Esophagus squamous epithelium (tissue), 4 donors: ENCODE measurements around the gene DENND11.

Source experiments
- POLR2A ChIP-seq, 4 donors: fragments of 450-650 bp; IDR thresholded peaks; one replicate each; pipeline ENCODE4 v1.6.1; 2017; ENCODE audit warnings: antibody characterized with exemption in 4 of 4, mild to moderate bottlenecking in 4 of 4, moderate library complexity in 3 of 4
- TF ChIP-seq, protein P1 (sequence below), 6 experiments: fragments of 450-650 bp in 4 of 6; fragments of 200-600 bp in 2 of 6; sonication (generic) in 2 of 6; IDR thresholded peaks; one replicate each; pipeline ENCODE4 v1.5.1; 2016 to 2019; ENCODE audit warnings: antibody characterized with exemption in 6 of 6, mild to moderate bottlenecking in 4 of 6, moderate library complexity in 4 of 6

DNA sequence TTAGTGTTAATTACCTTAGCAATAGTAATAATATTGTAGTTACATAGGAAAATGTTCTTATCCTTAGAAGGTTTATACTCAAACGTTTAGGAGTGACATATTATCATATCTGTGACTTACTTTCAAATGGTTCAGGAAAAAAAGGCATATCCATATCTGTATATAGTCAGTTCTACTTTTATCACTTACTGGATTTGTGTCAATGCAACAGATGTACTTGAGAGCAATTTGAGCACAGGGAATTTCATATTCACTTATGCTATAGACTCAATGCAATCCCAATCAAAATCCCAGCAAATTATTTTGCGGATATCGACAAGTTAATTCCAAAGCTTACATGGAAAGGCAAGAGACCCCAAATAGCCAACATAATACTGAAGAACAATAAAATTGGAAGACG, 10.0 kb downstream of the DENND11 start:
- TF ChIP-seq, protein P1, sequence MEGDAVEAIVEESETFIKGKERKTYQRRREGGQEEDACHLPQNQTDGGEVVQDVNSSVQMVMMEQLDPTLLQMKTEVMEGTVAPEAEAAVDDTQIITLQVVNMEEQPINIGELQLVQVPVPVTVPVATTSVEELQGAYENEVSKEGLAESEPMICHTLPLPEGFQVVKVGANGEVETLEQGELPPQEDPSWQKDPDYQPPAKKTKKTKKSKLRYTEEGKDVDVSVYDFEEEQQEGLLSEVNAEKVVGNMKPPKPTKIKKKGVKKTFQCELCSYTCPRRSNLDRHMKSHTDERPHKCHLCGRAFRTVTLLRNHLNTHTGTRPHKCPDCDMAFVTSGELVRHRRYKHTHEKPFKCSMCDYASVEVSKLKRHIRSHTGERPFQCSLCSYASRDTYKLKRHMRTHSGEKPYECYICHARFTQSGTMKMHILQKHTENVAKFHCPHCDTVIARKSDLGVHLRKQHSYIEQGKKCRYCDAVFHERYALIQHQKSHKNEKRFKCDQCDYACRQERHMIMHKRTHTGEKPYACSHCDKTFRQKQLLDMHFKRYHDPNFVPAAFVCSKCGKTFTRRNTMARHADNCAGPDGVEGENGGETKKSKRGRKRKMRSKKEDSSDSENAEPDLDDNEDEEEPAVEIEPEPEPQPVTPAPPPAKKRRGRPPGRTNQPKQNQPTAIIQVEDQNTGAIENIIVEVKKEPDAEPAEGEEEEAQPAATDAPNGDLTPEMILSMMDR (IDR thresholded peaks at IDR 0.05): no peak
- TF ChIP-seq POLR2A (IDR thresholded peaks at IDR 0.05): no peak
